Measurements from ENCODE around the gene PTDSS2. TPM values are rescaled to one million over a fixed set of nuclear protein-coding genes. Genes with fewer than 3 reads are reported as not detected.

PTDSS2 gene
- total and polyA plus RNA-seq, 9 of the 15 experiments (the other 6 are each of a cell fraction or from before 2014, with no cell fraction given), result 0.45 to 53.9 (median 17.2) TPM

DNA sequence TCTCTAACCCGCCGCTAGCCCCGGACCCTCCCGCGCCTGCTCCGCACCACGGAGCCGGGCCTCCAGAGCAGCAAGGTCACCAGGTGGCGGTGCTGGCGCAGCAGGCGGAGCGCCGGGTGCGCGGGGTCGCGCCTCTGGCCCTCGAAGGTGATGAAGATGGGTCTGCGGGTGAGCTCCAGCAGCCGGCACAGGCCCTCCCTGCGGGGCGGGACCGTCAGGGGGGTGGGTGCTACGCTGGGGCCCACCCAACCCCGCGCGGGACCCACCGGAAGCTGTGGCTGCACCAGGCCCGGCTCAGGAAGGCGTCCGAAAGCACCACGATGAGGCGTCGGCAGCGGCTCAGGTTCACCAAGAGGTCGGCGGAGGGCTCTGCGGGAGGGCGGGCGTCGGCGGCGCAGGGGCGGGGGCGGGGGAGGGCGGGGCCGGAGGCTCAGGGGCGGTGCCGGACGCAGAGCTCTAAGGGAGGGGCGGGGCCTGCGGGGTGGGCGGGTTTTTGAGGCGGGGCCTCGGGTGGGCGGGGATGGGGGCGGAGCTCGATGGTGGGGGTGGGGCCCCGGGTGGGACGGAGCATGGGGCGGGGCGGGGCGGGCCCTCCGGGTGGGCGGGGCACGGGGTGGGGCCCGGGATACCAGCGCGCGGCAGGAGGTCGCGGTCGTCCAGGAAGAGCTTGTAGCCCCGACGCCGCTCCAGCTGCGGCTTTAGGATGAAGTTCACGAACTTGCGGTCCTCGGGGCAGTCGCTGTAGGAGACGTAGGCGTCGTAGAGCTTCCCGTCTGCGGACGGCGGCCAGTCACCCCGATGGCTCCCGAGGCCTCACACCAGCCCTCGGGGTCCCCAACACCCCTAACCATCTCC is 43.1 kb upstream of the PTDSS2 start (continued):
- TF ChIP-seq RBM14 (IDR thresholded peaks at IDR 0.05; ENCODE audit: borderline replicate concordance, insufficient read depth, low read depth, low read length) (no peak), EZH2 (IDR thresholded peaks at IDR 0.05; ENCODE audit: borderline replicate concordance, low read depth, low read length) (no peak), SP1 (CRISPR knock-in tag; IDR thresholded peaks at IDR 0.05) (peak; percentile 72), KAT2B (IDR thresholded peaks at IDR 0.05; ENCODE audit: low read depth, low read length) (no peak), RBM22 (IDR thresholded peaks at IDR 0.05; ENCODE audit: low read depth, low read length, poor library complexity, severe bottlenecking) (peak; percentile 33), MCM7 (IDR thresholded peaks at IDR 0.05) (no peak), CBX3 (IDR thresholded peaks at IDR 0.05; ENCODE audit: borderline replicate concordance in 1 of 2, low read length in 2 of 2) (peak in 1 of 2 experiments; percentile 81; a peak in 1 of 3 replicates), ZNF274 (IDR thresholded peaks at IDR 0.05; ENCODE audit: borderline replicate concordance, low read depth, low read length) (no peak), ELF2 (CRISPR knock-in tag; IDR thresholded peaks at IDR 0.05) (peak; percentile 63; the same call in 1 of the 2 replicates), MEF2A (IDR thresholded peaks at IDR 0.05; ENCODE audit: control insufficient read depth, low read depth, low read length) (no peak), E4F1 (CRISPR knock-in tag; IDR thresholded peaks at IDR 0.05; ENCODE audit: borderline replicate concordance) (no peak), SAFB (IDR thresholded peaks at IDR 0.05; ENCODE audit: borderline replicate concordance, low read depth, low read length) (peak; percentile 47; the same call in 1 of the 2 replicates), GABPA (tag; conservative IDR thresholded peaks at IDR 0.05; ENCODE audit: low read depth) (peak; percentile 81), ZNF253 (CRISPR knock-in tag; conservative IDR thresholded peaks at IDR 0.05) (no peak), ZBTB40 (IDR thresholded peaks at IDR 0.05) (peak; percentile 70; the same call in 1 of the 2 replicates), ZBTB40 (CRISPR knock-in tag; IDR thresholded peaks at IDR 0.05) (no peak)
